ENCODE measurements around the gene ZNF654. TPM values are rescaled to one million over a fixed set of nuclear protein-coding genes. Genes with fewer than 3 reads are reported as not detected.

Gene ZNF654
- total RNA-seq, 1 experiment from 2014 or later = 6.8 TPM

DNA sequence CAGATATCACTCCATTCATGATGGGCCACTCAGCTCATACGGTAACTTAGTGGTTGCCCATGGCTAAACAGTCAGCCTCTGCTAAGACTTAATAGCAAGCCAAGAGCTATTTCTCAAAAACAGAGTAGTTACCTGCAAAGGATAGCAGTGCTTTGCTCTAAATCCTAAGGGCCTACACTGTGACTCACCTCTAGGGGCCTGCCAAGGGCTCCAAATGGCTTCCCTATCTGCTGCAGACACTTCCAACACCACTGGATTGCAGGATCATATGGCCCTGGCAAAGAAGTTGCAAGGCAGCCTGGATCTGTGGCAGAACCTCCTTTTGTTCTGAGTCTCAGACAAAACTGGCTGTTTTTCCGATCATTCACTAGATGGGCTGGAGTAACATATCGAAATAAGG lies 18.1 kb upstream of the ZNF654 start:
- POLR2A ChIA-PET = no interaction called here
- 0 out of 2 replicates have a peak, but pooled peaks cover 6% of the 10 kb centered on the region for H3K4me1 ChIP-seq
- Mint-ChIP-seq H3K9me3 (ENCODE audit: unreplicated experiment) (no peaks in the 10 kb centered on the region), H3K27me3 (ENCODE audit: insufficient read depth, unreplicated experiment) (peaks cover 2% of the 10 kb centered on the region), H3K4me3 (ENCODE audit: unreplicated experiment) (no peak overlapping the region), H3K36me3 (ENCODE audit: insufficient read depth, unreplicated experiment) (no peaks in the 10 kb centered on the region), H3K4me1 (ENCODE audit: low read depth, unreplicated experiment) (no peaks in the 10 kb centered on the region), H3K27ac (ENCODE audit: unreplicated experiment) (no peak overlapping the region)
- no peaks in the 10 kb centered on the region for H3K9me3 ChIP-seq
- intact Hi-C loops (cut with micrococcal nuclease; ENCODE audit: unreplicated experiment) = no loop called here
- TF ChIP-seq, protein P1, sequence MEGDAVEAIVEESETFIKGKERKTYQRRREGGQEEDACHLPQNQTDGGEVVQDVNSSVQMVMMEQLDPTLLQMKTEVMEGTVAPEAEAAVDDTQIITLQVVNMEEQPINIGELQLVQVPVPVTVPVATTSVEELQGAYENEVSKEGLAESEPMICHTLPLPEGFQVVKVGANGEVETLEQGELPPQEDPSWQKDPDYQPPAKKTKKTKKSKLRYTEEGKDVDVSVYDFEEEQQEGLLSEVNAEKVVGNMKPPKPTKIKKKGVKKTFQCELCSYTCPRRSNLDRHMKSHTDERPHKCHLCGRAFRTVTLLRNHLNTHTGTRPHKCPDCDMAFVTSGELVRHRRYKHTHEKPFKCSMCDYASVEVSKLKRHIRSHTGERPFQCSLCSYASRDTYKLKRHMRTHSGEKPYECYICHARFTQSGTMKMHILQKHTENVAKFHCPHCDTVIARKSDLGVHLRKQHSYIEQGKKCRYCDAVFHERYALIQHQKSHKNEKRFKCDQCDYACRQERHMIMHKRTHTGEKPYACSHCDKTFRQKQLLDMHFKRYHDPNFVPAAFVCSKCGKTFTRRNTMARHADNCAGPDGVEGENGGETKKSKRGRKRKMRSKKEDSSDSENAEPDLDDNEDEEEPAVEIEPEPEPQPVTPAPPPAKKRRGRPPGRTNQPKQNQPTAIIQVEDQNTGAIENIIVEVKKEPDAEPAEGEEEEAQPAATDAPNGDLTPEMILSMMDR (IDR thresholded peaks at IDR 0.05; ENCODE audit: insufficient read depth in 1 of 2, low read depth in 1 of 2, low read length in 1 of 2, severe bottlenecking in 1 of 2, unreplicated experiment in 1 of 2) = peak in 1 of 2 experiments; percentile 7
- BruUV-seq (replicated peaks) = no TSS peak
- no peaks in the 10 kb centered on the region for H3K36me3 ChIP-seq (ENCODE audit: control insufficient read depth, insufficient read depth, low read length)
- H3K27me3 ChIP-seq (replicated peaks; ENCODE audit: control insufficient read depth, insufficient read depth, low read length) = no peaks in the 10 kb centered on the region
- DNase-seq = no peak
- no peak overlapping the region for H3K4me3 ChIP-seq (ENCODE audit: low read depth, low read length)
- CTCF ChIA-PET = no interaction called here

DNA sequence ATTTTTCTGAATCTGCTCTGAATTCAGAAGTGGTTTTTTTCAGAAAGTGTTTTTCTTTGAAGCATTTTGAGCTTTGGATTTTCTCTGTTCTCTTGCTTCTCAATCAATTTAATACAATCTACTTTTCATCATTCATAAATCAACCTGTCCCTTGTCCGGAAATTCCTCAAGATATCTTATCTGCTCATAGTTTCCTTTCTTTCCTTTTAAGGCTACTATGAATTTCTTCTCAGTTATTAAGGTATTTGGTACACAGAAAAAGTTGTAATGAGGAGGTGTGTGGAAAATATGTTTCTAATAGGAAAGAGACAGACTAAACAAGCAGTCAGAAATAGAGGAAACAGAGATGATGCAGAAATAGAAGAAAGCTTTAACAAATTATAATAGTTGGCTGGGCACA lies 14.6 kb upstream of the ZNF654 start:
- no peak overlapping the region for H3K4me3 ChIP-seq (ENCODE audit: low read depth, low read length)
- ChIA-PET POLR2A (no interaction called here), CTCF (no interaction called here)
- no peaks in the 10 kb centered on the region for H3K4me1 Mint-ChIP-seq (ENCODE audit: low read depth, unreplicated experiment)
- no peak overlapping the region for H3K27ac Mint-ChIP-seq (ENCODE audit: unreplicated experiment)
- H3K27me3 Mint-ChIP-seq (ENCODE audit: insufficient read depth, unreplicated experiment) = peaks cover 3% of the 10 kb centered on the region
- H3K9me3 ChIP-seq = no peaks in the 10 kb centered on the region
- no peaks in the 10 kb centered on the region for H3K27me3 ChIP-seq (replicated peaks; ENCODE audit: control insufficient read depth, insufficient read depth, low read length)
- H3K4me3 Mint-ChIP-seq (ENCODE audit: unreplicated experiment) = no peak overlapping the region
- no peaks in the 10 kb centered on the region for H3K36me3 ChIP-seq (ENCODE audit: control insufficient read depth, insufficient read depth, low read length)
- TF ChIP-seq, protein P1 (IDR thresholded peaks at IDR 0.05; ENCODE audit: insufficient read depth in 1 of 2, low read depth in 1 of 2, low read length in 1 of 2, severe bottlenecking in 1 of 2, unreplicated experiment in 1 of 2) = no peak
- no TSS peak for BruUV-seq (replicated peaks)
- intact Hi-C loops (cut with micrococcal nuclease; ENCODE audit: unreplicated experiment) = no loop called here
- DNase-seq = no peak
- H3K9me3 Mint-ChIP-seq (ENCODE audit: unreplicated experiment) = no peaks in the 10 kb centered on the region
- no peaks in the 10 kb centered on the region for H3K36me3 Mint-ChIP-seq (ENCODE audit: insufficient read depth, unreplicated experiment)
- H3K4me1 ChIP-seq = 0 out of 2 replicates have a peak, but pooled peaks cover 6% of the 10 kb centered on the region

DNA sequence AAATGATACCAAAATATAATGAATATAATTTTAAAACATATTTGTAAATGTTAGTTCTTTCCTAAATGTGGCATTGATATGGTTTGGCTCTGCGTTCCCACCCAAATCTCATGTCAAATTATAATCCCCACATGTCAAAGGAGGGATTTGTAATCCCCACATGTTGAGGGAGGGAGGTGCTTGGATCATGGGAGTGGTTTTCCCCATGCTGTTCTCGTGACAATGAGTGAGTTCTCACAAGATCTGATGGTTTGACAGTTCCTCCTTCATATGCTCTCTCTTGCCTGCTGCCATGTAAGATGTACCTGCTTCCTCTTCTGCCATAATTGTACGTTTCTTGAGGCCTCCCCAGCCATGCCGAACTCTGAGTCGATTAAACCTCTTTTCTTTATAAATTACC lies 12.3 kb upstream of the ZNF654 start:
- no TSS peak for BruUV-seq (replicated peaks)
- CTCF ChIA-PET = no interaction called here

More for the DNA sequence above, 12.3 kb upstream of the ZNF654 start:
- POLR2A ChIA-PET = no interaction called here
- Mint-ChIP-seq H3K27ac (ENCODE audit: unreplicated experiment) (no peak overlapping the region), H3K4me1 (ENCODE audit: low read depth, unreplicated experiment) (no peaks in the 10 kb centered on the region), H3K4me3 (ENCODE audit: unreplicated experiment) (no peak overlapping the region), H3K36me3 (ENCODE audit: insufficient read depth, unreplicated experiment) (no peaks in the 10 kb centered on the region), H3K9me3 (ENCODE audit: unreplicated experiment) (no peaks in the 10 kb centered on the region), H3K27me3 (ENCODE audit: insufficient read depth, unreplicated experiment) (peaks cover 3% of the 10 kb centered on the region)
- TF ChIP-seq, protein P1 (IDR thresholded peaks at IDR 0.05; ENCODE audit: insufficient read depth in 1 of 2, low read depth in 1 of 2, low read length in 1 of 2, severe bottlenecking in 1 of 2, unreplicated experiment in 1 of 2) = no peak
- Histone ChIP-seq H3K36me3 (ENCODE audit: control insufficient read depth, insufficient read depth, low read length) (no peaks in the 10 kb centered on the region), H3K9me3 (no peaks in the 10 kb centered on the region), H3K27me3 (replicated peaks; ENCODE audit: control insufficient read depth, insufficient read depth, low read length) (no peaks in the 10 kb centered on the region), H3K4me1 (0 out of 2 replicates have a peak, but pooled peaks cover 6% of the 10 kb centered on the region), H3K4me3 (ENCODE audit: low read depth, low read length) (no peak overlapping the region)
- DNase-seq = no peak
- intact Hi-C loops (cut with micrococcal nuclease; ENCODE audit: unreplicated experiment) = no loop called here
